ENCODE data around the gene SCG2. TPM values are rescaled to one million over a fixed set of nuclear protein-coding genes. Genes with fewer than 3 reads are reported as not detected.

Gene SCG2
- total RNA-seq, 2 experiments from 2014 or later: 0.06 TPM; not detected in 1

- no peak overlapping the region for H3K4me3 ChIP-seq (ENCODE audit: low read depth, low read length, poor library complexity, severe bottlenecking)
- intact Hi-C loops (cut with micrococcal nuclease; ENCODE audit: unreplicated experiment): loop anchor here (10.0 kb wide), 1 partner anchor 626 kb away; no protein-coding TSS in a partner anchor
- H3K4me2 ChIP-seq (ENCODE audit: low read length): no peak overlapping the region
- ChIA-PET CTCF (ENCODE audit: unreplicated experiment) (no interaction called here), POLR2A (interaction anchor here (0.5 kb wide), 1 partner anchor 1727 kb away, joined by 6 read pairs; no protein-coding TSS in a partner anchor)
- no peak for DNase-seq (ENCODE audit: low spot score)
- no peak overlapping the region for H3K27ac ChIP-seq (ENCODE audit: low read depth, low read length, poor library complexity, severe bottlenecking)
- no peaks in the 10 kb centered on the region for H3K9me2 ChIP-seq (ENCODE audit: insufficient read depth, low read length)
- no peaks in the 10 kb centered on the region for H3K4me1 ChIP-seq (ENCODE audit: insufficient read depth, low read length, poor library complexity, severe bottlenecking)
- no peaks in the 10 kb centered on the region for H3K79me2 ChIP-seq (ENCODE audit: insufficient read depth, low read depth, low read length)
- no peaks in the 10 kb centered on the region for H4K20me1 ChIP-seq (ENCODE audit: insufficient read depth, low read length)
- H3K36me3 ChIP-seq (ENCODE audit: insufficient read depth, low read length): no peaks in the 10 kb centered on the region
- BruUV-seq (replicated peaks): no TSS peak
- H3K9me3 ChIP-seq (ENCODE audit: low read length): no peaks in the 10 kb centered on the region
- no peak overlapping the region for H2AFZ ChIP-seq (ENCODE audit: low read length)
- TF ChIP-seq EZH2phosphoT487 (IDR thresholded peaks at IDR 0.05; ENCODE audit: borderline replicate concordance, low read depth, low read length): no peak
- TF ChIP-seq CTCF (conservative IDR thresholded peaks at IDR 0.05; ENCODE audit: low read length): no peak
Observed at GRCh38 chr2:223601018-223601417, 1.1 kb downstream of the SCG2 start.

GRCh38 chr2:223599640-223600380, 2.4 kb downstream of the SCG2 start:
- H3K79me2 ChIP-seq (ENCODE audit: insufficient read depth, low read depth, low read length): no peaks in the 10 kb centered on the region
- no peak overlapping the region for H3K4me2 ChIP-seq (ENCODE audit: low read length)
- CTCF ChIA-PET (ENCODE audit: unreplicated experiment): no interaction called here
- no peaks in the 10 kb centered on the region for H4K20me1 ChIP-seq (ENCODE audit: insufficient read depth, low read length)
- no peaks in the 10 kb centered on the region for H3K9me2 ChIP-seq (ENCODE audit: insufficient read depth, low read length)
- POLR2A ChIA-PET: no interaction called here
- no peak overlapping the region for H2AFZ ChIP-seq (ENCODE audit: low read length)
- H3K36me3 ChIP-seq (ENCODE audit: insufficient read depth, low read length): no peaks in the 10 kb centered on the region
- no peaks in the 10 kb centered on the region for H3K4me1 ChIP-seq (ENCODE audit: insufficient read depth, low read length, poor library complexity, severe bottlenecking)
- intact Hi-C loops (cut with micrococcal nuclease; ENCODE audit: unreplicated experiment): loop anchor here (10.0 kb wide), 1 partner anchor 625 kb away; no protein-coding TSS in a partner anchor
- BruUV-seq (replicated peaks): no TSS peak
- DNase-seq (ENCODE audit: low spot score): no peak
- no peak overlapping the region for H3K27ac ChIP-seq (ENCODE audit: low read depth, low read length, poor library complexity, severe bottlenecking)
- H3K9me3 ChIP-seq (ENCODE audit: low read length): no peaks in the 10 kb centered on the region
- TF ChIP-seq EZH2phosphoT487 (IDR thresholded peaks at IDR 0.05; ENCODE audit: borderline replicate concordance, low read depth, low read length) (no peak), CTCF (conservative IDR thresholded peaks at IDR 0.05; ENCODE audit: low read length) (no peak)
- no peak overlapping the region for H3K4me3 ChIP-seq (ENCODE audit: low read depth, low read length, poor library complexity, severe bottlenecking)

GRCh38 chr2:223598994-223599639, 3.0 kb downstream of the SCG2 start:
- ChIA-PET POLR2A (no interaction called here), CTCF (ENCODE audit: unreplicated experiment) (no interaction called here)
- intact Hi-C loops (cut with micrococcal nuclease; ENCODE audit: unreplicated experiment): no loop called here
- Histone ChIP-seq H3K79me2 (ENCODE audit: insufficient read depth, low read depth, low read length) (no peaks in the 10 kb centered on the region), H3K9me3 (ENCODE audit: low read length) (no peaks in the 10 kb centered on the region), H3K27ac (ENCODE audit: low read depth, low read length, poor library complexity, severe bottlenecking) (no peak overlapping the region), H2AFZ (ENCODE audit: low read length) (no peak overlapping the region), H3K4me2 (ENCODE audit: low read length) (no peak overlapping the region), H3K9me2 (ENCODE audit: insufficient read depth, low read length) (no peaks in the 10 kb centered on the region), H3K4me1 (ENCODE audit: insufficient read depth, low read length, poor library complexity, severe bottlenecking) (no peaks in the 10 kb centered on the region), H3K36me3 (ENCODE audit: insufficient read depth, low read length) (no peaks in the 10 kb centered on the region), H3K4me3 (ENCODE audit: low read depth, low read length, poor library complexity, severe bottlenecking) (no peak overlapping the region), H4K20me1 (ENCODE audit: insufficient read depth, low read length) (no peaks in the 10 kb centered on the region)
- no TSS peak for BruUV-seq (replicated peaks)
- no peak for DNase-seq (ENCODE audit: low spot score)
- no peak for TF ChIP-seq EZH2phosphoT487 (IDR thresholded peaks at IDR 0.05; ENCODE audit: borderline replicate concordance, low read depth, low read length)
- no peak for TF ChIP-seq CTCF (conservative IDR thresholded peaks at IDR 0.05; ENCODE audit: low read length)

Measured in OCI-LY7 (cell line).